ENCODE measurements around the gene WNT9B.

DNA sequence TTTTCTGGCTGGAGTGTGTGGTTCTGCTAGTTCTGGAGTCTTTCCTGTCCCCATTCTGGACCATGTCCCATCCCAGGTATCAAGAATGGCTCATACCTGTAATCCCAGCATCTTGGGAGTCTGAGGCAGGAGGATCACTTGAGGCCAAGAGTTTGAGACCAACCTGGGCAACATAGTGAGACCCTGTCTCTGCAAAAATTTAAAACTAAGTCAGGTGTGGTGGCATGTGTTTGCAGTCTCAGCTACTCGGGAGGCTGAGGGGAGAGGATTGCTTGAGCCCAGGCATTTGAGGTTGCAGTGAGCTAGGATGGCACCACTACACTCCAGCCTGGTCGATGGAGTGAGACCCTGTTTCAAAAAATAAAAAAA is 17.6 kb upstream of the WNT9B start:
- TF ChIP-seq, protein P1, sequence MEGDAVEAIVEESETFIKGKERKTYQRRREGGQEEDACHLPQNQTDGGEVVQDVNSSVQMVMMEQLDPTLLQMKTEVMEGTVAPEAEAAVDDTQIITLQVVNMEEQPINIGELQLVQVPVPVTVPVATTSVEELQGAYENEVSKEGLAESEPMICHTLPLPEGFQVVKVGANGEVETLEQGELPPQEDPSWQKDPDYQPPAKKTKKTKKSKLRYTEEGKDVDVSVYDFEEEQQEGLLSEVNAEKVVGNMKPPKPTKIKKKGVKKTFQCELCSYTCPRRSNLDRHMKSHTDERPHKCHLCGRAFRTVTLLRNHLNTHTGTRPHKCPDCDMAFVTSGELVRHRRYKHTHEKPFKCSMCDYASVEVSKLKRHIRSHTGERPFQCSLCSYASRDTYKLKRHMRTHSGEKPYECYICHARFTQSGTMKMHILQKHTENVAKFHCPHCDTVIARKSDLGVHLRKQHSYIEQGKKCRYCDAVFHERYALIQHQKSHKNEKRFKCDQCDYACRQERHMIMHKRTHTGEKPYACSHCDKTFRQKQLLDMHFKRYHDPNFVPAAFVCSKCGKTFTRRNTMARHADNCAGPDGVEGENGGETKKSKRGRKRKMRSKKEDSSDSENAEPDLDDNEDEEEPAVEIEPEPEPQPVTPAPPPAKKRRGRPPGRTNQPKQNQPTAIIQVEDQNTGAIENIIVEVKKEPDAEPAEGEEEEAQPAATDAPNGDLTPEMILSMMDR (conservative IDR thresholded peaks at IDR 0.05; ENCODE audit: low read depth, low read length), result no peak
- no peak for TF ChIP-seq EZH2 (IDR thresholded peaks at IDR 0.05; ENCODE audit: borderline replicate concordance, low read depth, low read length, poor library complexity, severe bottlenecking)

Measured in A673 (cell line).